Keratinocyte (primary cell): ENCODE measurements around the gene HSBP1. TPM values are rescaled to one million over a fixed set of nuclear protein-coding genes. Genes with fewer than 3 reads are reported as not detected.

Experiments
- DNase-seq: peaks from one replicate; pipeline ENCODE4 v3.0.0-alpha.2; 2011; ENCODE audit warnings: low read depth, missing footprints, low spot score
- FAIRE-seq: peaks from 2 replicates; lab custom pipeline; 2011; peaks lifted over from hg19 to GRCh38; lab: Jason Lieb, UNC
- H2AFZ ChIP-seq: 2 replicates; pipeline ENCODE4 v1.6.0; 2012; ENCODE audit warnings: low read length, control low read depth, inconsistent platforms; ENCODE audit not compliant: control insufficient read depth
- H3K27ac ChIP-seq: 2 replicates; pipeline ENCODE4 v1.5.1; 2011; ENCODE audit warnings: low read length; ENCODE audit not compliant: control insufficient read depth, insufficient read depth
- H3K27me3 ChIP-seq: 3 replicates; pipeline ENCODE4 v1.6.0; 2011; ENCODE audit warnings: low read length; ENCODE audit not compliant: control insufficient read depth, insufficient read depth; ENCODE audit errors: extremely low read depth
- H3K36me3 ChIP-seq, 2 experiments: 2 replicates in 1 of 2; 3 replicates in 1 of 2; pipeline ENCODE4 v1.5.1; 2011; ENCODE audit warnings: low read length in 2 of 2, mild to moderate bottlenecking in 1 of 2; ENCODE audit not compliant: control insufficient read depth in 2 of 2, insufficient read depth in 2 of 2; ENCODE audit errors: extremely low read depth in 1 of 2
- H3K4me1 ChIP-seq: 3 replicates; pipeline ENCODE4 v1.5.1; 2011; ENCODE audit warnings: low read length; ENCODE audit not compliant: control insufficient read depth, insufficient read depth; ENCODE audit errors: extremely low read depth
- H3K4me2 ChIP-seq: 3 replicates; pipeline ENCODE4 v1.6.0; 2011; ENCODE audit warnings: low read depth, low read length; ENCODE audit not compliant: control insufficient read depth, insufficient read depth; ENCODE audit errors: extremely low read depth
- H3K4me3 ChIP-seq, 3 experiments: fragments of 200-600 bp in 1 of 3; sonication (generic) in 1 of 3; 2 replicates in 2 of 3; 3 replicates in 1 of 3; pipeline ENCODE4 v1.5.1; 2011 to 2016; ENCODE audit warnings: low read length in 3 of 3, mild to moderate bottlenecking in 3 of 3, control low read depth in 2 of 3, inconsistent platforms in 1 of 3, low read depth in 1 of 3, mixed read lengths in 1 of 3, mixed run types in 1 of 3, moderate library complexity in 1 of 3; ENCODE audit not compliant: control insufficient read depth in 2 of 3, insufficient read depth in 2 of 3; ENCODE audit errors: extremely low read depth in 1 of 3
- H3K79me2 ChIP-seq: 2 replicates; pipeline ENCODE4 v1.6.0; 2012; ENCODE audit warnings: low read length; ENCODE audit not compliant: control insufficient read depth, insufficient read depth
- H3K9ac ChIP-seq: 3 replicates; pipeline ENCODE4 v1.6.0; 2011; ENCODE audit warnings: low read length; ENCODE audit not compliant: control insufficient read depth, insufficient read depth; ENCODE audit errors: extremely low read depth
- H3K9me1 ChIP-seq: 3 replicates; pipeline ENCODE4 v1.6.0; 2011; ENCODE audit warnings: low read length; ENCODE audit not compliant: control insufficient read depth, insufficient read depth; ENCODE audit errors: extremely low read depth
- H3K9me3 ChIP-seq: 2 replicates; pipeline ENCODE4 v1.5.1; 2012; ENCODE audit warnings: low read depth, low read length; ENCODE audit not compliant: control insufficient read depth
- H4K20me1 ChIP-seq: 3 replicates; pipeline ENCODE4 v1.6.0; 2011; ENCODE audit warnings: low read length; ENCODE audit not compliant: control insufficient read depth, insufficient read depth; ENCODE audit errors: extremely low read depth
- CTCF ChIP-seq, 3 experiments: IDR thresholded peaks in 1 of 3; conservative IDR thresholded peaks in 1 of 3; optimal IDR thresholded peaks in 1 of 3; 2 replicates in 2 of 3; 3 replicates in 1 of 3; pipeline versions ENCODE3 to v1.5.1; 2011; ENCODE audit warnings: low read length in 3 of 3, mild to moderate bottlenecking in 3 of 3, moderate library complexity in 2 of 3, control low read depth in 1 of 3, inconsistent platforms in 1 of 3; ENCODE audit not compliant: insufficient read depth in 2 of 3; ENCODE audit errors: extremely low read depth in 1 of 3
- EZH2 ChIP-seq: IDR thresholded peaks from one replicate; pipeline ENCODE4 v1.6.1; 2012; ENCODE audit warnings: inconsistent platforms, mild to moderate bottlenecking, low read length, moderate library complexity
- dilution Hi-C: fragments of 300-500 bp; cut with MboI; formaldehyde crosslinking; loops from one replicate; pipeline ENCODE4 v1.7.0; 2020; ENCODE audit warnings: low sequenced_read_pairs; ENCODE audit not compliant: extremely low pct_ligation_motif_present
- polyA plus RNA-seq, 5 experiments: library from polyadenylated mRNA; depleted of rRNA in 3 of 5; stranded (reverse) in 3 of 5; stranded (forward) in 1 of 5; unstranded in 1 of 5; fragments of >200 nt; gene quantifications; 1 replicate in 1 of 5; 2 replicates in 3 of 5; 3 replicates in 1 of 5; pipeline versions ENCODE4 v1.2.1 to v1.2.3, GENCODE V29; 2011 to 2012; ENCODE audit warnings: missing spikeins in 2 of 5, low read depth in 1 of 5, low replicate concordance in 1 of 5

The HSBP1 gene
- polyA plus RNA-seq, 1 donor (not counting 4 experiments of a cell fraction or from before 2014, with no cell fraction given) = 264 TPM

GRCh38 chr16:83842756-83843507 is 35.2 kb downstream of the HSBP1 start:
- Histone ChIP-seq H3K4me3 (no peak overlapping the region), H3K9me1 (no peaks in the 10 kb centered on the region), H3K9me3 (no peaks in the 10 kb centered on the region), H3K27me3 (no peaks in the 10 kb centered on the region), H3K27ac (no peak overlapping the region), H3K4me2 (no peak overlapping the region), H3K9ac (no peak overlapping the region), H4K20me1 (no peaks in the 10 kb centered on the region), H3K4me1 (no peaks in the 10 kb centered on the region), H2AFZ (no peak overlapping the region), H3K79me2 (no peaks in the 10 kb centered on the region), H3K36me3 (no peaks in the 10 kb centered on the region)
- no peak for FAIRE-seq
- dilution Hi-C loops = no loop called here
- TF ChIP-seq CTCF (optimal IDR thresholded peaks at IDR 0.05 in 1 of 3, IDR thresholded peaks at IDR 0.05 in 1 of 3, conservative IDR thresholded peaks at IDR 0.05 in 1 of 3; ENCODE audit: extremely low read depth in 1 of 3, insufficient read depth in 2 of 3, low read length in 3 of 3) (no peak), EZH2 (no peak)
- DNase-seq = no peak

GRCh38 chr16:83843657-83844056 is 35.9 kb downstream of the HSBP1 start:
- DNase-seq = no peak
- Histone ChIP-seq H3K79me2 (no peaks in the 10 kb centered on the region), H3K4me1 (no peaks in the 10 kb centered on the region), H3K36me3 (no peaks in the 10 kb centered on the region), H3K9me3 (no peaks in the 10 kb centered on the region), H3K9ac (no peak overlapping the region), H3K9me1 (no peaks in the 10 kb centered on the region), H3K27ac (no peak overlapping the region), H4K20me1 (no peaks in the 10 kb centered on the region), H3K4me2 (no peak overlapping the region), H3K4me3 (no peak overlapping the region), H3K27me3 (no peaks in the 10 kb centered on the region), H2AFZ (no peak overlapping the region)
- FAIRE-seq = no peak
- dilution Hi-C loops = no loop called here
- TF ChIP-seq CTCF (optimal IDR thresholded peaks at IDR 0.05 in 1 of 3, IDR thresholded peaks at IDR 0.05 in 1 of 3, conservative IDR thresholded peaks at IDR 0.05 in 1 of 3; ENCODE audit: extremely low read depth in 1 of 3, insufficient read depth in 2 of 3, low read length in 3 of 3) (no peak), EZH2 (no peak)
